ENCODE results near the gene PGS1. TPM values are rescaled to one million over a fixed set of nuclear protein-coding genes. Genes with fewer than 3 reads are reported as not detected.
A peak's percentile ranks its signal among the peaks of the same experiment; 100 is the strongest.

Gene PGS1
- total RNA-seq, 1 donor from 2014 or later: 45.2 TPM

GRCh38 chr17:78438694-78439325, 60.4 kb downstream of the PGS1 start:
- no peaks in the 10 kb centered on the region for H3K79me2 ChIP-seq (ENCODE audit: low read depth)
- no peaks in the 10 kb centered on the region for H4K20me1 ChIP-seq (ENCODE audit: low read depth)
- peaks cover 9% of the 10 kb centered on the region for H3K4me1 ChIP-seq
- H3K27ac Mint-ChIP-seq: peak overlapping the region; percentile 37
- H2AFZ ChIP-seq (replicated peaks): no peak overlapping the region
- H3K27me3 Mint-ChIP-seq (ENCODE audit: insufficient read depth, low read depth): peaks cover 11% of the 10 kb centered on the region
- no peak for DNase-seq (ENCODE audit: low spot score)
- no peaks in the 10 kb centered on the region for H3K27me3 ChIP-seq
- H3K4me2 ChIP-seq: no peak overlapping the region
- H3K4me3 Mint-ChIP-seq: peak overlapping the region; percentile 71
- H3K4me3 ChIP-seq: no peak overlapping the region
- no peak for TF ChIP-seq EZH2phosphoT487 (IDR thresholded peaks at IDR 0.05)
- TF ChIP-seq CTCF (IDR thresholded peaks at IDR 0.05): no peak
- TF ChIP-seq EZH2 (IDR thresholded peaks at IDR 0.05): no peak
- no peaks in the 10 kb centered on the region for H3K36me3 ChIP-seq
- peaks cover 10% of the 10 kb centered on the region for H3K4me1 Mint-ChIP-seq
- H3K36me3 Mint-ChIP-seq: no peaks in the 10 kb centered on the region
- H3K27ac ChIP-seq: no peak overlapping the region
- H3K9me3 Mint-ChIP-seq: peaks cover 8% of the 10 kb centered on the region
- no peaks in the 10 kb centered on the region for H3K9me3 ChIP-seq (ENCODE audit: low read depth)
- H3F3A ChIP-seq (ENCODE audit: low read depth): peaks cover 6% of the 10 kb centered on the region
- H3K9ac ChIP-seq: no peak overlapping the region

GRCh38 chr17:78441271-78441971, 63.0 kb downstream of the PGS1 start:
- DNase-seq (ENCODE audit: low spot score): no peak
- TF ChIP-seq EZH2phosphoT487 (IDR thresholded peaks at IDR 0.05) (no peak), EZH2 (IDR thresholded peaks at IDR 0.05) (no peak), CTCF (IDR thresholded peaks at IDR 0.05) (no peak)
- no peaks in the 10 kb centered on the region for H3K9me3 ChIP-seq (ENCODE audit: low read depth)
- no peak overlapping the region for H3K4me2 ChIP-seq
- H3K36me3 ChIP-seq: no peaks in the 10 kb centered on the region
- H3K79me2 ChIP-seq (ENCODE audit: low read depth): no peaks in the 10 kb centered on the region
- no peak overlapping the region for H3K27ac ChIP-seq
- Mint-ChIP-seq H3K36me3 (no peaks in the 10 kb centered on the region), H3K27ac (no peak overlapping the region), H3K9me3 (peaks cover 8% of the 10 kb centered on the region), H3K4me3 (no peak overlapping the region), H3K4me1 (peaks cover 6% of the 10 kb centered on the region), H3K27me3 (ENCODE audit: insufficient read depth, low read depth) (peaks cover 11% of the 10 kb centered on the region)
- peaks cover 6% of the 10 kb centered on the region for H3F3A ChIP-seq (ENCODE audit: low read depth)
- H2AFZ ChIP-seq (replicated peaks): no peak overlapping the region
- no peaks in the 10 kb centered on the region for H3K4me1 ChIP-seq
- no peak overlapping the region for H3K4me3 ChIP-seq
- H3K9ac ChIP-seq: no peak overlapping the region
- no peaks in the 10 kb centered on the region for H4K20me1 ChIP-seq (ENCODE audit: low read depth)
- H3K27me3 ChIP-seq: no peaks in the 10 kb centered on the region

GRCh38 chr17:78442648-78443218, 64.3 kb downstream of the PGS1 start:
- H3K27me3 Mint-ChIP-seq (ENCODE audit: insufficient read depth, low read depth): peaks cover 11% of the 10 kb centered on the region
- H2AFZ ChIP-seq (replicated peaks): no peak overlapping the region

More at GRCh38 chr17:78442648-78443218, 64.3 kb downstream of the PGS1 start:
- Histone ChIP-seq H3K27ac (no peak overlapping the region), H3K4me3 (no peak overlapping the region), H3K79me2 (ENCODE audit: low read depth) (no peaks in the 10 kb centered on the region), H4K20me1 (ENCODE audit: low read depth) (no peaks in the 10 kb centered on the region), H3K4me2 (no peak overlapping the region), H3K9ac (no peak overlapping the region), H3K27me3 (no peaks in the 10 kb centered on the region), H3K9me3 (ENCODE audit: low read depth) (no peaks in the 10 kb centered on the region), H3F3A (ENCODE audit: low read depth) (peaks cover 6% of the 10 kb centered on the region), H3K4me1 (no peaks in the 10 kb centered on the region), H3K36me3 (no peaks in the 10 kb centered on the region)
- DNase-seq (ENCODE audit: low spot score): no peak
- no peak for TF ChIP-seq CTCF (IDR thresholded peaks at IDR 0.05)
- TF ChIP-seq EZH2 (IDR thresholded peaks at IDR 0.05): no peak
- no peak for TF ChIP-seq EZH2phosphoT487 (IDR thresholded peaks at IDR 0.05)
- no peak overlapping the region for H3K27ac Mint-ChIP-seq
- H3K36me3 Mint-ChIP-seq: no peaks in the 10 kb centered on the region
- no peak overlapping the region for H3K4me3 Mint-ChIP-seq
- H3K9me3 Mint-ChIP-seq: peaks cover 6% of the 10 kb centered on the region
- H3K4me1 Mint-ChIP-seq: peaks cover 6% of the 10 kb centered on the region
